Measurements from ENCODE around the gene ALKBH3.

- TF ChIP-seq CTCF (optimal IDR thresholded peaks at IDR 0.05 in 1 of 3, IDR thresholded peaks at IDR 0.05 in 1 of 3, conservative IDR thresholded peaks at IDR 0.05 in 1 of 3; ENCODE audit: extremely low read depth in 1 of 3, insufficient read depth in 2 of 3, low read length in 3 of 3) (no peak), EZH2 (IDR thresholded peaks at IDR 0.05; ENCODE audit: low read length) (no peak)
These were observed 13.9 kb downstream of the ALKBH3 start for GRCh38 chr11:43894546-43894945.
